Esophagus squamous epithelium (tissue), 5 donors: ENCODE data around the gene ST6GALNAC3. TPM values are rescaled to one million over a fixed set of nuclear protein-coding genes. Genes with fewer than 3 reads are reported as not detected.

Source experiments
- DNase-seq: peaks from one replicate; lab custom pipeline; 2025; lab: John Stamatoyannopoulos, UW
- H3K27ac ChIP-seq, 4 donors: fragments of 200-600 bp; sonication (generic); one replicate each; pipeline ENCODE4 v1.5.1; 2016 to 2019; ENCODE audit warnings: mild to moderate bottlenecking in 1 of 4
- H3K27me3 ChIP-seq, 4 donors: fragments of 200-600 bp; sonication (generic); 1 replicate in 3 of 4; 2 replicates in 1 of 4; pipeline versions ENCODE4 v1.5.1 to v1.6.0; 2017 to 2021; ENCODE audit warnings: antibody characterized with exemption in 1 of 4
- H3K36me3 ChIP-seq, 3 donors: fragments of 200-600 bp; sonication (generic); one replicate each; pipeline ENCODE4 v1.5.1; 2016 to 2019
- H3K4me1 ChIP-seq, 3 donors: fragments of 200-600 bp; sonication (generic); one replicate each; pipeline ENCODE4 v1.5.1; 2017 to 2019
- H3K4me3 ChIP-seq, 4 donors: fragments of 200-600 bp; sonication (generic); 1 replicate in 3 of 4; 2 replicates in 1 of 4; pipeline ENCODE4 v1.5.1; 2016 to 2019; ENCODE audit warnings: mild to moderate bottlenecking in 2 of 4, moderate library complexity in 1 of 4
- H3K9me3 ChIP-seq, 3 donors: fragments of 200-600 bp; sonication (generic); one replicate each; pipeline ENCODE4 v1.5.1; 2016 to 2019
- CTCF ChIP-seq, 6 experiments: fragments of 450-650 bp in 4 of 6; fragments of 200-600 bp in 2 of 6; sonication (generic) in 2 of 6; IDR thresholded peaks; one replicate each; pipeline ENCODE4 v1.5.1; 2016 to 2019; ENCODE audit warnings: antibody characterized with exemption in 6 of 6, mild to moderate bottlenecking in 4 of 6, moderate library complexity in 4 of 6
- POLR2A ChIP-seq, 4 donors: fragments of 450-650 bp; IDR thresholded peaks; one replicate each; pipeline ENCODE4 v1.6.1; 2017; ENCODE audit warnings: antibody characterized with exemption in 4 of 4, mild to moderate bottlenecking in 4 of 4, moderate library complexity in 3 of 4
- WGBS, 2 donors: methylation state at CpG; one replicate each; pipeline ENCODE4 v1.1.5; 2018; 5-methylcytosine and 5-hydroxymethylcytosine counted together
- intact Hi-C: fragments of 100-400 bp; cut with DNase I; formaldehyde crosslinking; loops from one replicate; pipeline ENCODE4 v1.15.0; 2022
- total RNA-seq, 4 donors: library from RNA; depleted of rRNA; stranded (reverse); fragments of >200 nt; gene quantifications; one replicate each; pipeline ENCODE4 v1.1.0, GENCODE V29; 2016
- donor health status: DM: yes; HTN: yes; CAD: no.

The ST6GALNAC3 gene
- total RNA-seq, 4 donors from 2014 or later, result 0.27 to 4.3 (median 2.2) TPM

DNA sequence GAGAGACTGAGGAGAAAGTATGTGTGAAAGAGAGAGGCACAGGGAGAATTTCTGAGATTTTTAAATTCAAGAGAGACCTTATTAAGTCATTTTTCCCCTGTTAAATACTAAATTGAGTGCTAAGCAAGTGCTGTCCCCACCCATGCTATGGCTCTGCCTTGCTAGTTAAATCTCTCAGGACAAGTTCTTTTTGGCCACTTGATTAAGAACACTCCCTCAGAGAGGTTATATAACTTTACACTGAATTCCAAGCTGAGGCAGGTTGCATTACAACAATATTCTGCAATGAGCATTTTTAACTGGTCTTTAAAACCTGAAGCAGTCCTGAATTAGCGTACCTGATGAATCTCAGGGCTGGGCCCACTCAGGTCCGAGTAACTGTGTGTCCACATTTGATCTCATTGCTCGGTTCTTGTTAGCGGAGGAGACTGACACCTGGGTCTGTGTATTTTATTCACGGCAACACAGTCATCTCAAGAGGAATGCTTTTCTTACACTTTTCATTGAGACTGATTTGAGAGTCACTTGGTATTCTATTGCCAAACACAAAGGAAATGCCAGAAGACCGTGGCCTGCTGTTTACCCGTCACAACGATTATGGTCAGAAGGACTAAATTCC is 605.1 kb downstream of the ST6GALNAC3 start:
- TF ChIP-seq POLR2A (IDR thresholded peaks at IDR 0.05) (no peak), CTCF (IDR thresholded peaks at IDR 0.05) (no peak)
- no peaks in the 10 kb centered on the region for H3K9me3 ChIP-seq
- intact Hi-C loops, result no loop called here
- no peaks in the 10 kb centered on the region for H3K27me3 ChIP-seq
- DNase-seq, result no peak
- no peak overlapping the region for H3K27ac ChIP-seq
- H3K36me3 ChIP-seq, result no peaks in the 10 kb centered on the region
- H3K4me3 ChIP-seq, result no peak overlapping the region
- WGBS, 2 donors, result 69 to 81% methylated on average over 8 of the region's 8 CpGs
- no peaks in the 10 kb centered on the region for H3K4me1 ChIP-seq

DNA sequence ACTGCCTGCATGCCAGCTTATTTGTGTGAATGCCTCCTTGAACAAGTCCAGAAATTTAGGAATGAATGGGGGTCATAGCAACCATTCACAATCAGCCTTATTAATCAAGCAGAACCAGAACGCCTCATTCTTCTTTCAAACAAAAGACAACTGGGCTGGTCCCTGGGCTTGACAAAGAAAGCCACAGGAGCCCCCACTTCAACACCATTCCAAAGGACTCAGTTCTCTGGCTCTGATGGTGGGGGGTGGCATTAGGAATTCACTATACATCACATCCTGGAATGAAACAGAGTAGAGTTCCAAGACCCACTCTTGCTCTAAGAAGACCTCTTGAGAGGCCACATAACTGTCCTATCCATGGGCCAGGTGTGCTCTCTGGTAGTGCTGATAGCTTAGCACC is 606.1 kb downstream of the ST6GALNAC3 start:
- WGBS, 2 donors, result 14% methylated on average over 1 of the region's 1 CpG; no CpG with 5 or more reads in 1 of the 2 donors
- Histone ChIP-seq H3K27ac (no peak overlapping the region), H3K4me3 (no peak overlapping the region), H3K9me3 (no peaks in the 10 kb centered on the region), H3K36me3 (no peaks in the 10 kb centered on the region), H3K27me3 (no peaks in the 10 kb centered on the region), H3K4me1 (no peaks in the 10 kb centered on the region)
- intact Hi-C loops, result no loop called here
- TF ChIP-seq CTCF (IDR thresholded peaks at IDR 0.05) (no peak), POLR2A (IDR thresholded peaks at IDR 0.05) (no peak)
- no peak for DNase-seq

- 77 to 78% methylated on average over 1 of the region's 1 CpG for WGBS, 2 donors
- no peak for DNase-seq
Observed at GRCh38 chr1:76682138-76682537, 607.6 kb downstream of the ST6GALNAC3 start.

More at GRCh38 chr1:76682138-76682537, 607.6 kb downstream of the ST6GALNAC3 start:
- Histone ChIP-seq H3K27me3 (no peaks in the 10 kb centered on the region), H3K4me1 (no peaks in the 10 kb centered on the region), H3K4me3 (no peak overlapping the region), H3K27ac (no peak overlapping the region), H3K9me3 (no peaks in the 10 kb centered on the region), H3K36me3 (no peaks in the 10 kb centered on the region)
- intact Hi-C loops, result no loop called here
- TF ChIP-seq CTCF (IDR thresholded peaks at IDR 0.05) (no peak), POLR2A (IDR thresholded peaks at IDR 0.05) (no peak)

Other genes starting within 250 kb of the ST6GALNAC3 start
- gene ASB17, start 142.3 kb upstream of the ST6GALNAC3 start, total RNA-seq, result not detected